GM18511 (cell line): ENCODE data around the gene DLX3.

Source experiments
- ATAC-seq: cut with Tn5 transposase; IDR thresholded peaks from one replicate; pipeline ENCODE4 v1.9.1; 2021; ENCODE audit warnings: mild to moderate bottlenecking, moderate library complexity; ENCODE audit not compliant: unreplicated experiment

Gene DLX3

DNA sequence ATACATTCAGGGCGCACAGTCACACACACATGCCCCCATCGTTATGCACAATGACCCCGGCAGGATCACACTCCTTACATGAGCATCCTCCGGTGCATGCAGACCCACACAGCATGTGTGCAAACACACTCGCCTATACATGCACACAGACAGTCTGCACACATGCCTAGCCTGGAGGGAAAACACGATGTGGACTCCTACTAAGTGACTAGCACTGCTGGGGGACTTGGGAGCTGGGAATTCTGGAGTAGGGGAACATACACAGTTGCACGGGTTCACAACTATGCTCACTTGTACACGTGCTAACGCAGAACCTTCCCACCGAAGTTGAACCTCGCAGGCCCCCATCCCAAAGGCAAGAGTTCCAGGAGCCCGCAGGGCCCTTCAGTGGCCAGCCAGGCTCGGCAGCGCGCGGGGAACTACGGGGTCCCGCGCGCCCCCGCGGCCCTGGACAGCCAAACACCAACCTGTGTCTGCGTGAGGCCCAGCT lies 2.0 kb downstream of the DLX3 start:
- ATAC-seq, result no peak

DNA sequence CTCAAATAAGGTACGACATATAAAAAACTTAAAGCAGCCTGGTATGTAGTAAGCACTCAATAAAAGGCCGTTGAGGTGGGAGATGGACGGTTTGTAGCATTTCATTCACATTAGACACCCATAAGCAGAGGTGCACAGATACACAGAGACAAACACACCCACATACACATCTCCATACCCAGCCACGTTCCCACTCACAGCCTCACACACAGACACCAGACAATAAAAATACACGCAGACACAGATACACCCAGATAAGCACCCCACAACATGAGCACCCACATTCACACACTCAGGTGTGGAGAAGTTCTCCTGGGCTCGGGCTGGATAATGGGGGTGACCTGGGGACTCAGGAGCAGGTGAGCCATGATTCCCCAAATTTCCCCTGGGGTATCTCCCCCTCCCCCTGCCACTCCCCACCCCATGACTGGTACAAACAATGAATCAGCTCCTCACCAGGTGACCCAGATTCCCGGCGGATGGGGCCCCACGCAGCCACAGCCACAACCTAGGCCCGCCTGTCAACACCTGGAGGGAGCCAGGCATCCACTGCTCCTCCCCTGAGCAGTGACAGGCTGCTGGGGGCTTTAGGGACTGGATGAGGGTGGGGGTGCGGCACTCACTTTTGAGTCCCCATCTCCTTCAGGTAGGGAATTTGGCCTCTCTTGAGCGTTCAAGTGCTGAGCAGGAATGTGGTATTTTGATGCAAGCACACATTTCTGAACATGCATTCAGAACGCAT lies 2.7 kb downstream of the DLX3 start:
- no peak for ATAC-seq

DNA sequence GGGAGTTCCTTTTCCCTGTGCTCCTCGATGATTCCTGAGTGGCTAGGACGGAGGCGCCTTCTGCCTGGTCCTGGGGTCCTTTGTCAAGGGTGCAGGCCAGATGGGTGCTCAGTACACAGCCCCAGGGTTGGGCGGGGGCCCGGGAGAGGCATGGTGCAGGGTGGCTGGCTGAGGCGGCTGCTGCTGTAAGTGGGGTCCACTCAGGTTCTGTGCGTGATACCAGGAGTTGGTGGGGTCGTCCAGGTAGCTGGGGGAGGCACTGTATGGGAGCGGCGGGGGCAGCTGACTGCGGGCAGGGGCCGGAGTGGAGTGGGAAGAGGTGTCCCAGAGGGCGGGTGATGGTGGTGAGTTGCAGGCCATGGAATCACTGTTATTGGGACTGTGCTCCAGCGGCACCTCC lies 3.6 kb downstream of the DLX3 start:
- ATAC-seq, result no peak

DNA sequence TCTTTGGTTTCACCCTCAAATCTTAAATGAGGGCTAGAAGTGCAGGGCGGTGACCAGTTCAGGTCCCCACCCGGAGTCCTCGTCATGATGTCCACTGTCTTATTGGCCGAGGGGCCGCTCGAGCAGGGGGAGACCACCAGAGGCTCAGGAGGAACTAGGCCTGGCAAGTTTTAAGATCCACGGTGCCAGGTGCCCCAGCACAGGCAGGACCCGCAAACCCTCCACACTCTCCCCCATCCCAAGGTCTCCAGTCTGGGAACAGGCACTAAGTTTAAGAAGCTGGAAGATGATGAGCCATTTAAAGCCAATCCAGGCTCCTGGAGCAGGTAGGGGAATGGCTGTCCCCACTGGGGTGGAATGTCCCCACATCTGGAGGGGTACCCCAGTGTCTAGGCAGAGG lies 4.1 kb downstream of the DLX3 start:
- ATAC-seq, result no peak

DNA sequence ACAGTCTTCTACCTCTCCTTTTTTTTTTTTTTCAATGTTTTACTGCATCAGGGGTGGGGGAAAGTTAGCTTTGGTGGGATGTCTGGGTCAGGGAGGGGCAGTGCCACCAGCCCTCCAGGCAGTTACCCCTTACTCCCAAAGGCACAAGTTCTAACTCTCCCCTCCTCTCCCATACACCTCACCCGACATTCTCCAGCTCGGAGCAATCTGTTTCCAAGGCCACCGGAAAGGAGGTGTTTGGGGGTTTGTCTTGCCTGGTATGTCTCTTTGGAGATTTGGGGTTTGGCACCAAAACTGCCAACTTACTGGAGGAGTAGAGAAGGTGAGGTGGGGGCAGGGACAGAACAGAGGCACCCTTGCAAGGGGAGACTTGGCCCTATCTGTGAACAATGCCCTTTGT lies 4.7 kb downstream of the DLX3 start:
- no peak for ATAC-seq

DNA sequence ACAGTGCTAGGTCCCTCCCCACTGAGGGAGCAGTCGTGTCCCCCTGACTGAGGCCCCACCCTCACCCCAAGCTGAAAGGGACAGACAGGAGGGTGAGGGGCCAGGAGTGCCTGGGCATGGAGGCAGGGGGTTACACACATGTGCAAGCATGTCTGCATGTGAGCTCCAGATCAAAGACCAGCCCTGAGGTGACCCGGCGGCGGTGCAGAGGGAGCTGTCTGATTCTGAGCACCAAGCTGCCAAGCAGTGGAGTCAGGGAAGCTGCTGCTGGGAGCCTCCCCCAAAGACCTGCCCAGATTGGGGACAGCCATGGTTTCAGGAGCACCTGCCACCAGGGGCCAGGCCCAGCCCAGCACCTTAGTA lies 5.5 kb downstream of the DLX3 start:
- ATAC-seq, result no peak

DNA sequence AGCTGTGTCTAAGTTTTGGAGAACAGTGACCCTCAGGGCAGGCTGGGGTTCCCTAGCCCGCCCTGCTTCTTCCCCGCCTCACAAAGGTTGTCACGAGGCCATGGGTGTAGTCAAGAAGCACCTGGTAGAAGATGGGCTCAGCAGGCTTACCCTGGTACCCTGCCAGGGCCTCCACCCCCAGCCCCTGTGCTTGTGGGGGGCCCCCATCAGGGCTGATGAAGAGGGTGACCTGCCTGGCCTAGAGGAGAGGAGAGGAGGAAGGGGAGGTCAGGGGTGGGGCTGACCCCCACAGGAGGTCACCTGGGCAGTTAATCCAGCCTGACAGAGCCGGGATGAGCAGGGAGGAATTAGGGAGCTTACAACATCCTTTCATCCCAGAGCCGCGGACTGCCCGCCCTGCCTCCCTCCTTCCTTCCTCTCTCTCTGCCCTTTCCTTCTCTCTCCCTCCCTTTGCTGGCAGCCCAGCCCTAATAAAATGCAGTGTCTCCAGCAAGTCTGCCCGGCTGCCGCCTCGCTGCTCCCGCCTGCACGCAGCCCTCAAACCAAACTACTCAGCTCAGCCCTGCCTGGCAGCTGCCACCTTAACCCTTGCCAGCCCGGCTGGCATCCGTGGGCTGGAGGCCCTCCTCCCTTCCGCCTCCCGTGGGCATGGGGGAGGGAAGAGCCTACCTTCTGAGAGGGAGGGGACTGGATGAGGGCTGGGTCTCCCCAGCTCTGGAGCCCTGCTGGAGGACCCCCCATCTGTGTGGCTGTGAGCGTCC lies 7.2 kb downstream of the DLX3 start:
- ATAC-seq, result no peak

DNA sequence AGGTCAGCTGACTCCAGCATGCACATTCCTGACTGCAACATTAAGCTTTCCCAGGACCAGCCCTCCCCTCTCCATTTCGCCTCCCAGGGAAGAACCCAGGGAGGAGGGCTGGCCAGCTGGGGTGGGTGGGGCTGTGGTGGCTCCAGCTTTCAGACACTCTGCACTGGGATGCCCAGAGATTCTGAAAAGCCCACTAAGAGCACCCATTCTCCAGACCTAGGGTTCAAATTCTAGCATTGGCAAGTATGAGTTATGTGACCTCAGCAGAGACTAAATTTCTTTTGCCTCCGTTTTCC lies 7.8 kb downstream of the DLX3 start:
- ATAC-seq, result no peak

DNA sequence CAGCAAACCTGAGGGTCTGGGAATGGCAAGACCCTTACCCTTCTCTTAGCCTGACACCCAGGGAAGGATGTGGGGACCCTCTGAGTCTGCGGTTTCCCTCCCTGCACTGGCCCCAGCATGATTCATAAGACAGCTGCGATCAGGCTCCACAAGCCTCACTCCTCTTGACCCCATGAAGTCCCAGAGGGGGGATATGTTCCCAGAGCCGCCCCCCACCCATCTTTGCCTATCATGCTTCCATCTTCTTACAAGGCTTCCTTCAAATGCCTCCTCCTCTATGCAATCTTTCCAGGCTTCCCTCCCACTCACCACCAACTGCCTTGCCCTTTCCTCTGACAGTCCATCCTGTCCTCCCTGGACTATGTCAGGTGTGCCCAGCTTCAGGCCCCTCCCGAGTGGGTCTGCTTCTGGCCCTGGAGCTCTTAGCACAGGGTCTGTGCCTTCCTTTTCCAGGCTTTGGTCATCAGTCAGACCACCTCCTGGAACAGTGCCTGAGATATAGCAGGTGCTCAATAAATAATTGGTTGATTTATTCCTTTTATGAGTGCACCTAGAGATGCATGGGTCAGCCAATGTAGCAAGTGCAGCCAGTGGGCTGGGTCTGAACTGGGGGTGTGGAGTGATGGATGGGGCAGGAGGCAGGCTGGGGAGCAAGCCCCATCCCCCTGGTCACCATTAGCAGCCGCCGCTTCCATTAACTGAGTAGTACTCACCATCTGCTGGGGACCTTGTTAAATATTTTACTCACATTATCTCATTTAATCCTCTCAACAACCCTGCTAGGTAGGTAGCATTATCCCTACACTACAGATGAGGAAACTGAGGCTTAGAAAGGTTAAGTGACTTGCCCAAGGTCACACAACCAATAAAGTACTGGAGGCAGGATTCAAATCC lies 8.4 kb downstream of the DLX3 start:
- no peak for ATAC-seq

DNA sequence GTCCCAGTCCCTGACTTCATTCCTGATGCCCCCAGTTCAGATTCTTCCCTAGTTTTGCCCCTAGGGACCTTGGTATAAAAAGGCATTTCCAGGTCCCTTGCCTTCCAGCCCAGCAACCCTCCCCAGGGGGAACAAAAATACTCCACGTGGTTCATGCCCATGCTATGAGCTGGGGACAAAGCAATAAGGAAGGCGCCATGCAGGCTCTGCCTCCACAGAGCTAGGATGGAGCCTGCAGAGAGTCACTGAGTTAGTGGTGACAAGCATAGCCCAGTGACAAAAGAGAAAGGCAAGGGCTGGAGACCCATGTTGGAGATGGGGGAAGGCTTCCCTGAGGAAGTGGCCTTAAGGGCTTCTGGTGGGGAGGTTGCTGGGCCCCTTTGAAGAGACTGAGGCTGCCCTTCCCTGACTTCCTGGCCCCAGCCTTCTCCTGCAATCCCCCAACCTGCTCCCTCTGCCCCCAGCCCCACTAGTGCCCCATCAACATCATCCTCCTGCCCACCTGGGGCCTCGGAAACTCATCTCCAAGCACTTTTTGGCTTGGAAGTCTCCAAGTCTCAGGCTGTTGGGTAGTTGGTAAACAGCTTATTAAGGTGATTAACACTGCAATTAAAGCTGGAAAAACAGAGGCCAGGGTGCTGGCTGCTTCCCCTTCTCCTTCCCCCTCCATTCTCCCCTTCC lies 9.6 kb downstream of the DLX3 start:
- no peak for ATAC-seq

DNA sequence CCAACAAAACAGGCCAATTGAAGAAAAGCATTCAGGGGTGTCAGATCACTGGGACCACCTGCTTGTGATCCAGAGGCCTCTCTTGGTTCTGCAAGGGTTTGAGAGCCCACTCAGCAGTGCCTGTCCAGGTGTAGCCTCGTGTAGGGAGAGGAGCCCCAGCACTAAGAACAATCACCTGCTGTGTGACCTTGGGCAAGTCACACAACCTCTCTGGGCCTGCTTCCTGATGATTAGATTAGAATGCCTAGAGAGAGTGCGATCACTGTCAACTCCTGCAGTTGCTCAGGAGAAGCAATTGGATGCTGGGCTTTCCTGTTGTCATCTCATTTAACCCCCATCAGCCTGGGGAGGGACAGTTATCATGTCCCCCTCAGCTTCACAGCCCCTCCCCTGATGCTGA lies 10.2 kb downstream of the DLX3 start:
- no peak for ATAC-seq

DNA sequence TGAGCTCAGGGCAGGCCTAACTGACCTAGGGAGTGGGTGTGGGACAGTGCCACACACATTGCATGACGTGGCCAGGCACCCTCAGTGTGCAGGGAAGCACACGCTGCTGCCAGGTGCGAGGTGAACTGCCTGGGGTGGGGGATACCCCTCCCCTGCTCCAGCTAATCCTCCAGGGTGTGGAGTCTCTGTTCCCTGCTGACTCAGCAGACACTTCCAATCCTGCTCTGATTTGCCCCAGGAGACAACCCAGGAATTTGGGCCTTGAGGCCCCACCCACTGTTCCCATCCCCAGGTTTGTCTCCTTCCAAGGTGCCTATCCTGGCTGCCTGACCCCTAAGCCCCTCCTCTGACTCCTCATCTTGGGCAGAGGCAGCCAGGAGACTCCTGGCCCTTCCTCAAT lies 10.7 kb downstream of the DLX3 start:
- ATAC-seq, result no peak

DNA sequence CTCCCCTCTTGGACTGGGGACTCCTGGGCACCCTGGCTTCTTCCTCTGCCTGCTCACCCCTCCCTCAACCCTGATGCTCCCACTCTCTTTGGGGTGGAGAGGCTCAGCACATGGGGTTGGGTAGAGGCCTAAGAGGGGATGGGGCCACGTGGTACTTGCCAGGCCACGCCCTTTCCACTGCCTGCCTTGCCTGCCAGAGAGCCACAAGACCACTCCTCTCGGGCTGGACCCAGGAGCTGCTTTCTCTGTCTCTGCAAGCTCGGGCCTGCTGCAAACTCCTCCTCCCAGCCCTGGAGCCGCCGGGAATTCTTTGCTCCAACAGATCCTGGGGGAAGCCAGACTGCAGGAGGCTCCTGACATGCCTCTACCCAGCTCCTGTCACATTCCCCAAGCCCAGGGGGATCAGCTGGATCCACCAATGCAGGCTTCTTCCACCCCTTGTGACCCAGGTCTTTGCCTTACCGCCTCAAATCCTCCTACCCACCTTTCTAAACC lies 14.3 kb downstream of the DLX3 start:
- ATAC-seq, result no peak

DNA sequence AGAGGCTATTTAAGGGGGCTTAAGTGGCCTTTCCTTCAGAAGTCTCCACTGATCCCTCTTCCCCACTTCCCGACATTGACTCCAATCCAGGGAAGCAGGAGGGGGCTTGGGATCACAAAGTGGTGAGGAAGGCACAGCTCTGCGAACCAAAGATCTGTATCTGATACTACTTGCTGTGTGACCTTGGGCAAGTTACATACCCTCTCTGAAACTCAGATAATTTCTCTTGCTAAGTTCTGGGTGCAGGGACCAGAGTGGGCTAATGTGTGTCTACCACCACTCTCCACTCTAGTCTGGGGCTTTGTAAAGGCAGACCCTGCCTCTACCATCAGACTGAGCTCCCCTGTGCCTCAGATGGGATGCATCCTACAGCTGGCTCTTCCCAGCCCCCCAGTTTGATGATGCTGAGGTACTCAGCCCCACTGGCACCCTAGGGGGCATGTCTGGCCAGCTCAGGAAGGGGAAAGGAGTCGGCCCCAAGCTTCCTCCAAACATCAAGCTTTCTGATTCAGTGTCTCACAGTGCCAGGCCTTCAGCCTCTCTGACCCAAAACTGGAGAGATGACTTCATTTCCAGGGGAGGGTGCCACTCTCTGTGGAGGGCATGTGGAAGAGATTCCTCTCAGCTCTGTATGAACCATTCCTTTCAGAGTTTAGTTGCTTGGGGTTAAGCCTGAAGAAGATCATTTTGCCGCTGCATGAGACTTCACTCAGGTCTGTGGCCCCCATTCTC lies 15.1 kb downstream of the DLX3 start:
- ATAC-seq, result no peak

DNA sequence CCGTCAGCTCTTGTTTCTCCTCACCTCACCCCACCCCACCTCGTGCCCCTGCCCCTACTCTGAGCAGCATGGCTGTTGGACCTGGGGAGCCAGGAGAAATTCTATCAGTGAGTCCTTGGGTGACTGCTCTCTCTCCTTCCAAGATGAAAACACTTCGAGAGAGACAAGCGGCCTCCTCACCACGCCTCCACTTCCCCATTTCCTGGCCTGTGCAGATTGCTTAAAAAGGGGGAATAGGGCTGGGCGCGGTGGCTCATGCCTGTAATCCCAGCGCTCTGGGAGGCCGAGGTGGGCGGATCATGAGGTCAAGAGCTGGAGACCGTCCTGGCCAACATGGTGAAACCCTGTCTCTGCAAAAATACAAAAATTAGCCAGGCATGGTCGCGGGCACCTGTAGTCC lies 16.5 kb downstream of the DLX3 start:
- no peak for ATAC-seq

DNA sequence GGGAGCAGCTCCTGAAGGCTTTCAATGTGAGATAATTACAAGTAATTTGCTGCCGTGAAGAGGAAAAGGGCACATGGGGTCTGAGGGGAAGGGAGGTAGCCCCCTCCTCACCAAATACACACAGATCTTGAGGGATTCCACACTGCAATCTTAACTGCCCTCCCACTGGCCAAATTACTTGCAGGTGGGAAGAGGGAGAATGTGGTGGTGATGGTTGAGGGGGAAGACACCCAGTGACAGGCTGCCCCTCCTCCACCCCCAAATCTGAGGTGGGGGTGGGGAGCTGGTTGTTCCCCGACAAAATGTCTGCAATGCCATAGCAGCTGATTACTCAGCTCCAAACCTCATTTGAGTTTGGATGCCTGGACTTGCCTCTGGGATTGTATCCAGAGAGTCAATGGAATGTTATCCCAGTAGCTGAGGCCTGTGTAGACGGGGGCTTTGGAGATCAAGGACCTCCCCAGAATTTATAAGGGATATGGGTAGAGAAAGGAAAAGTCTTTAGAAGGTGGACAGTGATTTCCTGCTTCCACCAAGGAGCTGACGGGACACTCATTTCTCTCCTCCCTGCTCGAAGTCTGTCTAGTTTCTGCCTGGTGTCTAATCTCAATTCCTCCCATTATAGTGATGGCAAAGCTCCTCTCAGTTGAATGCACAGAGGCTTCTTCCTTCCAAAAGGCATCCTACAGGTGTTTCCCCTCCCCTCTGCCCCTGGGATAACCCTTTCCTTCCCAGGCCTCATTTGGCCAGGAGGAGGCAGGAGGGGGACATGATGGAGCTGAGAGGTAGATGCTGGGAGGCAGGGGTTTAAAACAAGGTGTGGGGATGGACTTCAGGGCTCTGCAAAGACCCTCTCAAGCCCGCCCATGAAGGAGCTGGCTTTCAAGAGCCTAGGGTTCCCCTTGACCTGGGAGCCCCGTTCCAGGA lies 17.3 kb downstream of the DLX3 start:
- no peak for ATAC-seq

DNA sequence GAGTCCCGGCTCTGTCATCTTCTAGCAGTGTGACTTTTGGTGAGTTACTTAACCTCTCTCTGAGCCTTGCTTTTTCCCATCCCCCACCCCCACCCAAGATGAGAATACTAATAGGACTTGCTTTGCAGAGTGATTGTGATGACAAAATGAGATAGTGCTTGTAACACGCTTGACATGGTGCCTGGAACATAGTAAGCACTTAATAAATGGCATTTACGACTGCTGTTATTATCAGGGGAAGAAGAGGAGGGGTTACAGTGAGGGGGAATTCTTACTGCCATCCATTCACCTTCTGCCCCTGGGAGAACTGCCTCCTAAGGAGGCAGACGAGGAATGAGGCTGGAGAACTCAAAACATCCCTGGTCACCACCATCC lies 18.2 kb downstream of the DLX3 start:
- no peak for ATAC-seq

DNA sequence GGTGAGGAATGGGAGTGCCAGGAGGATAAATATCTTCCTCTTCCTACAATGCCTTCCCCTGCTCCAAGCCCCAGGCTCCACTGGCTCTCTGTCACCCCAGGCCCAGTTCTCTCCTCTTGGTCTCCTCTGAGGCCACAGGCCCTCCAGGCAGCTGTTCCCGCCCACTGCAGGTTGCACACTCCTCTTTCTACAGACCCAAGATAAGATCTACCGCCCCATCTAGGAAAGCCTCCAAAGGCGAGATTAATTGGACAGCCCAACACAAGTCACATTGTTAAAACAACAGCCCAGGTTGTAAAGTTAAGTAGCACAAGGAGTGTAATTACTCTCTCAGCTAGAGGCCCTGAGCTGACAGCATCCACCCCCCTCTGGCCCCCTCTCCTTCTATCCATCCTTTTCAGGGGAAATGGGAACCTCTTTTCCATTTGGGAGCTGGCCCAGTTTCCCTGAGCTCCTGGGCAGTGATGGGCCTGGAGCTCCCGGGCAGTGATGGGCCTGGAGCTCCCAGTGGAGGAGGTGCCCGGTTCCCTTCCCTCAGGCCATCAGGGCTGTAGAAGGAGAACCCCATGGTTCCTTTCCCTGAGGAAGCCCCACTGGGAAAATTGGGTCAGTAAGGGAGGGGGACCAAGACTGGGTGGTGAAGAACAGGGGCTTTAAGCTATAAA lies 18.7 kb downstream of the DLX3 start:
- ATAC-seq, result no peak

DNA sequence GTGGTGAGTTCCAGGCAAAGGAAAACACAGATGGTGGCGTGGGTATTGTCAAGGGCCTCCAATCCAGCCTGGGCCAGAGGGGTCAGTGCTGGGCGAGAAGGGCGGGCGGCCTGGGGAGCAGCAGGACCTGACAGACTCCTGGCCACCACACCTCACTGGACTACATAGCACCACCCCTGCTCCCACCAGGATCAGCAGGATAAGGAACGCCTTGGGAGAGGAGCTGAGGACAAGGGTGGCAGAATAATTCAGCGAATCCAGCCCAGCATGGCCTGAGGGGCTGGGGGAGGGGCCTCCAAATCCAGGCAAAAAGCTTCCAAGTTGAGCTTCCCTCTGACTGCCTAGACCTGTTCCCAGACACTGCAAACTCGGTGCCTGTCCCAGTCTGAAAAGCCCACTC lies 19.5 kb downstream of the DLX3 start:
- ATAC-seq, result no peak
